GM21737 (cell line): ENCODE results near the gene CIROP.

Experiments used
- ATAC-seq: cut with Tn5 transposase; IDR thresholded peaks from one replicate; pipeline ENCODE4 v1.9.1; 2021; ENCODE audit warnings: mild to moderate bottlenecking, moderate library complexity; ENCODE audit not compliant: unreplicated experiment

The CIROP gene

GRCh38 chr14:23104591-23105347 lies at the start of gene CIROP:
Gene CIROP, minus strand, starts transcription at chr14:23104989. Its CDS starts 69 bp downstream, at chr14:23104920.
- no peak for ATAC-seq

- ATAC-seq: no peak
Measured at GRCh38 chr14:23153851-23154796, 49.3 kb upstream of the CIROP start.

GRCh38 chr14:23151342-23151741 lies 46.6 kb upstream of the CIROP start:
- no peak for ATAC-seq

GRCh38 chr14:23149745-23150144 lies 45.0 kb upstream of the CIROP start:
- no peak for ATAC-seq

GRCh38 chr14:23148591-23149249 lies 43.9 kb upstream of the CIROP start:
- no peak for ATAC-seq

- no peak for ATAC-seq
Measured at GRCh38 chr14:23147676-23148075, 42.9 kb upstream of the CIROP start.

GRCh38 chr14:23146980-23147379 lies 42.2 kb upstream of the CIROP start:
- ATAC-seq: no peak

GRCh38 chr14:23146351-23146910 lies 41.6 kb upstream of the CIROP start:
- no peak for ATAC-seq

GRCh38 chr14:23145794-23146350 lies 41.1 kb upstream of the CIROP start:
- no peak for ATAC-seq

GRCh38 chr14:23143911-23144310 lies 39.1 kb upstream of the CIROP start:
- no peak for ATAC-seq

GRCh38 chr14:23142826-23143225 lies 38.0 kb upstream of the CIROP start:
- ATAC-seq: no peak

GRCh38 chr14:23141706-23142444 lies 37.1 kb upstream of the CIROP start:
- ATAC-seq: no peak

GRCh38 chr14:23140371-23140770 lies 35.6 kb upstream of the CIROP start:
- no peak for ATAC-seq

GRCh38 chr14:23139874-23140273 lies 35.1 kb upstream of the CIROP start:
- no peak for ATAC-seq

- no peak for ATAC-seq
Measured at GRCh38 chr14:23137813-23138535, 33.2 kb upstream of the CIROP start.

GRCh38 chr14:23137192-23137812 lies 32.5 kb upstream of the CIROP start:
- ATAC-seq: no peak

GRCh38 chr14:23136566-23137133 lies 31.9 kb upstream of the CIROP start:
- ATAC-seq: no peak

- ATAC-seq: no peak
Measured at GRCh38 chr14:23132970-23133369, 28.2 kb upstream of the CIROP start.

GRCh38 chr14:23131482-23131881 lies 26.7 kb upstream of the CIROP start:
- no peak for ATAC-seq
